Stimulated activated CD8-positive, alpha-beta memory T cell treated with anti-CD3 and anti-CD28 coated beads, Interleukin-4, amount 100 ng/mL, for 4 hours (primary cell): ENCODE measurements around the gene P2RX7.
"Not testable (repeated sequence)": the region's sequence is repeated elsewhere in the genome, so short reads cannot be mapped to it uniquely, and the experiment has no call there.

Experiments used
- DNase-seq, 2 donors: peaks; one replicate each; pipeline ENCODE4 v3.0.0-alpha.2; 2020; ENCODE audit warnings: low read depth in 2 of 2, low spot score in 1 of 2

The P2RX7 gene

DNA sequence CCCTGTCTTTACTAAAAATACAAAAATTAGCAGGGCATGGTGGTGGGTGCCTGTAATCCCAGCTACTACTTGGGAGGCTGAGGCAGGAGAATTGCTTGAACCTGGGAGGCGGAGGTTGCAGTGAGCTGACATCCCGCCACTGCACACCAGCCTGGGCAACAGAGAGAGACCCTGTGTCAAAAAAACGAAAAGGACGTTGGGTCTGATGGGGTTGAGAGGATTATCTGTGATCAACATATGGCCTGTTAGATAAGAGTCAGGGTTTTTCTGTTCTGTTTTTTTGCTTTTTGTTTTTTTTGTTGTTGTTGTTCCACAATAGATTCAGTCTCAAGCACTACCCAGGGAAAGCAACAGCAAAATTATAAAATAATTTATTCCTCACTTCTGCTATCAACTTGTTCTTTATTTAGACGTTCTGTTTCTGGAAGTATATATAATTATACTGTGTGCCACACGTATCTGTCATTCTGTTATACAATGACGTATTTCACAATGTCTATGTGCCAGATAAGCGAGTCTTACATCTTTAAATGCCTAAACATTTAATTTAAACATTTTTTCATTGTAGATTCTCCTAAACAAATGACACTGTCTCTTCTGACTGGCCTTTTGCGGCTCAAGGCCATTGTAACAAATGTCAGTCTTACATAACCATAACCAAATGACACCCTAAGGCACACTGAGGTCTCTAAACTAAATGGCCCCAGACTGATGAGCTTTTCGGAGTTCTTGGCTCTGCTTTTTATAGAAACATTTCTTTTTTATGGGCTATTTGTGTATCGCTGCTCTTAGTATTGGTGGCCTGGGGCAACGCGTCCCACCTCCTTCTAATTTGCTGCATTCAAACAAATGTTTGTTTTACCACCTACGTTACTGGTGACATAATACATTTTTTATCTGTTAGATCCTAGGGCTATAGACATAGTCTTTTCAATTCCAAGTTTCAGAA lies 70.0 kb downstream of the P2RX7 start:
- no peak for DNase-seq

DNA sequence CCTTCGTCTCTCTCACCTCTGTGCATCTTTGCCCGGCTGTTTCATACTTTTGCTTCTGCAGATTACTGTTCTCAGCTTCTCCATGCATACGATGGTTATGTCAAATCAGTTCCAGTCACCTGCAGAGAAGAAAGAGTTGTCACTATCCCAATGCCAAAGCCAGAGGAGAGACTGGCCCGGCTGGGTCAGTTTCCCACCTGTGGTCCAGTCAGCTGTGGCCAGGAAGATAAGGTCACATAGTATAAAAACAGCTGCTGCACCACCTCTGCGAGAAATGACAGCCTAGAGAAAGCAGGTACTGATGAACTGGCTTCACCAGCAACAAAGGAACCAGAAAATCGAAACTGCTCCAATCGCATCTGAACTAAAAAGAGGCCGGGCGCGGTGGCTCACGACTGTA lies 70.8 kb downstream of the P2RX7 start:
- no peak for DNase-seq

DNA sequence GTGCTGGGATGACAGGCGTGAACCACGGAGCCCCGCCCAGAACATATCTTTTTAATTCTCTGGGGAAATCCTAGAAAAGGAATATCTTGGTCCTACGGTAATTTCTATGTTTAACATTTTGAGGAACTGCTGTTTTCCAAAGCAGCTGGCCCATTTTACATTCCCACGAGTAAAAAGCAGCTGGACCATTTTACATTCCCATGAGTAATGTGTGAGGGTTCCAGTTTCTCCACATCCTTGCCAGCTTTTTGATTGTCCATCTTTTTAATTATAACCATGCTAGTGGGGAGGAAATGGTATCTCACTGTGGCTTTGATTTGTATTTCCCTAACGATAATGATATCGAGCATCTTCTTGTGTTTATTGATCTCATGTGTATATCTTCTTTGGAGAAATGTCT lies 72.8 kb downstream of the P2RX7 start:
- DNase-seq: no peak

DNA sequence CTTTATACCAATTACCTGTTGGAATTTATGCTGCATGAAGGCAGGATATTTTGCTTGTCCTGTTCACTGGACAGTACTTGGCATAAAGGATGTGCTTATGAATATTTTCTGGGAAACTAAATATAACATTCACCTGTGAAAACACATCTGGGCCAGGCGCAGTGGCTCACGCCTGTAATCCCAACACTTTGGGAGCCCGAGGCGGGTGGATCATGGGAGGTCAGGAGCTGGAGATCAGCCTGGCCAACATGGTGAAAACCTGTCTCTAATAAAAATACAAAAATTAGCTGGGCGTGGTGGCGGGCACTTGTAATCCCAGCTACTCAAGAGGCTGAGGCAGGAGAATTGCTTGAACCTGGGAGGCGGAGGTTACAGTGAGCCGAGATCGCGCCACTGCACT lies 75.9 kb downstream of the P2RX7 start:
- not testable (repeated sequence) for DNase-seq

- DNase-seq: no peak
These were observed 76.5 kb downstream of the P2RX7 start for GRCh38 chr12:121209221-121209620.

DNA sequence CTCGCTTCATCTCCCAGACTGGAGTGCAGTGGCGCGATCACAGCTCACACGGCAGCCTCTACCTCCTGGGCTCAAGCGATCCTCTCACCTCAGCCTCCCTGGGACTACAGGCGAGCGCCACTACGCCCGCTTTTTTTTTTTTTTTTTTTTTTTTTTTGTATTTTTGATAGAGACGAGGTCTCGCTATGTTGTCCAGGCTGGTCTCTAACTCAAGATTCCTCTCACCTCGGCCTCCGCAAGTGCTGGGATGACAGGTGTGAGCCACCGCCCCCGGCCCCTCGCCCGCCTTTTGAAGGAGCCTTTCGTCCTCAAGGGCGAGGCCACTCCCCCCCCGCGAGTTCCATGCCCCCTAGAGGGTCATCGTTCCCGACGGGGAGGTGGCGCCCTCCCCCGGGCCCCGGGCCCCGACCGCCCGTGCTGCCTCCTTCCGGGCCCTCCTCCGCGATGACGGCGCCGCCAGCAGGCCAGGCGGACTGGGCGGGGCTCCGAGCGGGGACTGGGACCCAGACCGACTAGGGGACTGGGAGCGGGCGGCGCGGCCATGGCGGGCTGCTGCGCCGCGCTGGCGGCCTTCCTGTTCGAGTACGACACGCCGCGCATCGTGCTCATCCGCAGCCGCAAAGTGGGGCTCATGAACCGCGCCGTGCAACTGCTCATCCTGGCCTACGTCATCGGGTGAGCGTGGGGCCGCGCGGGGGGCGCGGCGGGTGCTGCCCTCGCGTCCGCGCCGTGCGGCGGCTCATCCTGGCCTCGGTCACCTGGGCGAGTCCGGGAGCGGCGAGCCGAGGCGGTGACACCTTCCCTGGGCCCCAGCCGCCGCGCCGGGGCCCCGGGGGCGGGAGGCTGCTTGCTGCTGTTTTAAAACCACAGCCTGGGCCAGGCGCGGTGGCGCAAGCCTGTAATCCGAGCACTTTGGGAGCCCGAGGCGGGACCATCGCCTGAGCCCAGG lies 77.2 kb downstream of the P2RX7 start, which contains the start of gene P2RX4:
Gene P2RX4, plus strand, starts transcription at position 506 of the 949 bp plus-strand sequence. Its CDS starts 36 bp downstream, at position 542.
- peak; percentile 55 to 81 for DNase-seq

DNA sequence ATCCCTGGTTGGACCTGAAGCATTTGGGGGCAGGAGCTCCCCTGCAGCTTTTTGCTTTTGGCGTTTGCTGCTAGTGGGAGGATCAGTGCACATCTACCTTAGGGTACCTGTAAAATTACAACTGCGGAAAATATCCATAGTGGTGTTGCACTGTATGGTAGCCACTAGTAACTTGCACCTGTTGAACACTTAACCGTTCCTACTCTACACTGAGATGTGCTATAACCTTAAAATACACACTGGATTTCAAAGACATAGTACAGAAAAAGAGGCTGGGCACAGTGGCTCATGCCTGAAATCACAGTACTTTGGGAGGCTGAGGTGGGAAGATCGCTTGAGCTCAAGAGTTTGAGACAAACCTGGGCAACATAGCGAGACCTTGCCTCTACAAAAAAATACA lies 80.2 kb downstream of the P2RX7 start:
- DNase-seq: no peak

GRCh38 chr12:121214166-121214777 lies 81.6 kb downstream of the P2RX7 start:
- DNase-seq: no peak

- no peak for DNase-seq
These were observed 82.4 kb downstream of the P2RX7 start for GRCh38 chr12:121214855-121215745.

- no peak for DNase-seq
These were observed 83.4 kb downstream of the P2RX7 start for GRCh38 chr12:121216102-121216501.

DNA sequence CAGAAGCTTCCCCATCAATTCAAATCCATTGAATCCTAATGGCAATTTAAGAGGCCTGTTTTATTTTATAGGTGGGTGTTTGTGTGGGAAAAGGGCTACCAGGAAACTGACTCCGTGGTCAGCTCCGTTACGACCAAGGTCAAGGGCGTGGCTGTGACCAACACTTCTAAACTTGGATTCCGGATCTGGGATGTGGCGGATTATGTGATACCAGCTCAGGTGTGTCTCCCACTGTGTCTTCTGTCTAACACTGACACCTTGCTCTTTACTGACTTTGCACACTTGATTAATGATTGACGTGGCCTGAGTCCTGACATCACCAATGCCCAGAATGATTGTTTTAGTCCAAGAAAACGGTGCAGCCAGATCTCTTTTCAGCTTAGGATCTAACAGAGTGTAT lies 84.4 kb downstream of the P2RX7 start:
- no peak for DNase-seq

DNA sequence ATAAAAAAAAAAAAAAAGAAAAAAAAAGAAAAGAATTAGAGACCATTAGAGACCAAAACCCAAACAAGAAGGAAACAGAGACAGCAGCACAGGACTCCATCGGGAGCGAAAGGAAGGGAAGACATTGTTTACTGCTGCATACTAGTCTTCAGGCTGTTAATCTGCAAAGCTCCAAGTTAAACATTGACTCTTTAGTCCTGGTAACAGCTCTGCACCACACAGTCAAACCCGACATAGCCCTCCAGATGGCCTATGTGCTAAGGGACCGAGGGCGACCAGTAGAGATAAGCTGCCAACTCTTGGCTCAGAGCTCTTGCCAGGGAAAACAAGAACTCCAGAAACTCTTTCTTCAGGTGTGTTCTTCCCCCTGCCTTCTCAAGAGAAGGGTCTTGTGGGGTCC lies 85.1 kb downstream of the P2RX7 start:
- DNase-seq: no peak

DNA sequence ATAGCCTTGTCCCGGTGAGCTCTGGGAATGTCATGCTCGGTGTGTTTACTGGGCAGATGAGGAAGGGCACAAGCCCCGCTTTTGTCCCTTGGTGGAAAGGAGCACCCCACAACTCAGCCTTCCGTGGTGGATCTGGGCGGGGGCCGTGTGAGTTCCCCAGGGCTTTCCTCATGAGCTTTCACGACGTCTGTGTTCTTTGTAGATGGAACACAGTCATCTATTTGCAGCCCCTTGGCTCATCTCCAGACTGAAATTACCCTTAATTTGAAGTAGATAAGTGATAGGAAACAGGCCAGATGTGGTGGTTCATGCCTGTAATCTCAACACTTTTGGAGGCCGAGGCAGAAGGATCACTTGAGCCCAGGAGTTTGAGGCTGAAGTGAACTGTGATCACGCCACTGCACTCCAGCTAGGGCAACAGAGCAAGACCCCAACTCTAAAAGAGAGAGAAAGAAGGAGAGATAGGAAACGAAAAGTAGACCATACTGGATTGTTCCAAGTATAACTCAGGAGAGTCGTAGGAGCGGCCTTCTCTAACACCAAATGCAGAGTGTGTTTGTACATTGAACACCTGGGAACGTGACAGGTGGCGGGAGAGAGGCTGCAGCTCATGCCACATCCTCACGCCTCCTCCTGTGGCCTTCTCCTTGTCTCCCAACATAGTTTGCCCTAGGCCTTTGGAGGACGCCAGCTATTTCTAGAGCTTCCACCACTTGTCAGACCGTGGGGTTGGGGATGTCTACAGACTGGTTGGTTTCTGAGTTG lies 86.1 kb downstream of the P2RX7 start:
- no peak for DNase-seq

- DNase-seq: no peak
These were observed 86.8 kb downstream of the P2RX7 start for GRCh38 chr12:121219353-121219986.

GRCh38 chr12:121222847-121223246 lies 90.2 kb downstream of the P2RX7 start:
- DNase-seq: no peak

GRCh38 chr12:121223292-121224285 lies 90.9 kb downstream of the P2RX7 start:
- no peak for DNase-seq

GRCh38 chr12:121224591-121224990 lies 91.9 kb downstream of the P2RX7 start:
- DNase-seq: no peak

DNA sequence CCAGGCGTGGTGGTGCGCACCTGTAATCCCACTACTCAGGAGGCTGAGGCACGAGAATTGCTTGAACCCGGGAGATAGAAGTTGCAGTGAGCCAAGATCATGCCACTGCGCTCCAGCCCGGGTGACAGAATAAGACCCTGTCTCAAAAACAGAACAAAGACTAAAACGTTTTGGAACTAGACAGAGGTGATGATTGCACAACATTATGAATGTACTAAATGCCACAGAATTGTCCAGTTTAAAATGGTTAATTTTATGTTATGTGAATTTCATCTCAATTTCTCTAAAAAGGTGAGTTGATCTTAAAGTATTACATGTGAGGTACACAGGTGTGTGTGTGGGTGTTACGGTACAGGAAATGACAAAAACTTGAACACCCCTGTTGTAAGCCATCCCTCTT lies 93.7 kb downstream of the P2RX7 start:
- DNase-seq: no peak
